Urinary bladder (tissue), 4 donors: ENCODE data around the gene EPS8L3. TPM values are rescaled to one million over a fixed set of nuclear protein-coding genes. Genes with fewer than 3 reads are reported as not detected.

Experiments
- DNase-seq: peaks from one replicate; pipeline ENCODE4 v3.0.0-alpha.2; 2015; ENCODE audit errors: extremely low spot score
- H3K27ac ChIP-seq: one replicate; pipeline ENCODE4 v1.5.1; 2013; ENCODE audit warnings: low read depth, mild to moderate bottlenecking, moderate library complexity
- H3K36me3 ChIP-seq: one replicate; pipeline ENCODE4 v1.6.1; 2013; ENCODE audit warnings: mild to moderate bottlenecking, moderate library complexity; ENCODE audit not compliant: insufficient read depth
- H3K4me1 ChIP-seq: one replicate; pipeline ENCODE4 v1.6.1; 2013; ENCODE audit warnings: mild to moderate bottlenecking, moderate library complexity; ENCODE audit not compliant: insufficient read depth
- H3K4me3 ChIP-seq: one replicate; pipeline ENCODE4 v1.5.1; 2013; ENCODE audit warnings: low read depth, low read length
- WGBS: extraction: QIAGEN DNeasy Blood & Tissue Kit; methylation state at CpG from one replicate; pipeline ENCODE4 v1.1.7; 2013; 5-methylcytosine and 5-hydroxymethylcytosine counted together
- polyA plus RNA-seq: library from polyadenylated mRNA; stranded (reverse); fragments of 200-250 nt; gene quantifications from one replicate; pipeline ENCODE4 v1.2.3, GENCODE V29; 2013
- total RNA-seq: library from RNA; depleted of rRNA; stranded (reverse); fragments of >200 nt; gene quantifications from one replicate; pipeline ENCODE4 v1.2.3, GENCODE V29; 2014
- donor health status: healthy with polysubstance abuse.
- donor health status: healthy.

Gene EPS8L3, protein sequence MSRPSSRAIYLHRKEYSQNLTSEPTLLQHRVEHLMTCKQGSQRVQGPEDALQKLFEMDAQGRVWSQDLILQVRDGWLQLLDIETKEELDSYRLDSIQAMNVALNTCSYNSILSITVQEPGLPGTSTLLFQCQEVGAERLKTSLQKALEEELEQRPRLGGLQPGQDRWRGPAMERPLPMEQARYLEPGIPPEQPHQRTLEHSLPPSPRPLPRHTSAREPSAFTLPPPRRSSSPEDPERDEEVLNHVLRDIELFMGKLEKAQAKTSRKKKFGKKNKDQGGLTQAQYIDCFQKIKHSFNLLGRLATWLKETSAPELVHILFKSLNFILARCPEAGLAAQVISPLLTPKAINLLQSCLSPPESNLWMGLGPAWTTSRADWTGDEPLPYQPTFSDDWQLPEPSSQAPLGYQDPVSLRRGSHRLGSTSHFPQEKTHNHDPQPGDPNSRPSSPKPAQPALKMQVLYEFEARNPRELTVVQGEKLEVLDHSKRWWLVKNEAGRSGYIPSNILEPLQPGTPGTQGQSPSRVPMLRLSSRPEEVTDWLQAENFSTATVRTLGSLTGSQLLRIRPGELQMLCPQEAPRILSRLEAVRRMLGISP
- total RNA-seq (not detected), polyA plus RNA-seq (0.23 TPM)

DNA sequence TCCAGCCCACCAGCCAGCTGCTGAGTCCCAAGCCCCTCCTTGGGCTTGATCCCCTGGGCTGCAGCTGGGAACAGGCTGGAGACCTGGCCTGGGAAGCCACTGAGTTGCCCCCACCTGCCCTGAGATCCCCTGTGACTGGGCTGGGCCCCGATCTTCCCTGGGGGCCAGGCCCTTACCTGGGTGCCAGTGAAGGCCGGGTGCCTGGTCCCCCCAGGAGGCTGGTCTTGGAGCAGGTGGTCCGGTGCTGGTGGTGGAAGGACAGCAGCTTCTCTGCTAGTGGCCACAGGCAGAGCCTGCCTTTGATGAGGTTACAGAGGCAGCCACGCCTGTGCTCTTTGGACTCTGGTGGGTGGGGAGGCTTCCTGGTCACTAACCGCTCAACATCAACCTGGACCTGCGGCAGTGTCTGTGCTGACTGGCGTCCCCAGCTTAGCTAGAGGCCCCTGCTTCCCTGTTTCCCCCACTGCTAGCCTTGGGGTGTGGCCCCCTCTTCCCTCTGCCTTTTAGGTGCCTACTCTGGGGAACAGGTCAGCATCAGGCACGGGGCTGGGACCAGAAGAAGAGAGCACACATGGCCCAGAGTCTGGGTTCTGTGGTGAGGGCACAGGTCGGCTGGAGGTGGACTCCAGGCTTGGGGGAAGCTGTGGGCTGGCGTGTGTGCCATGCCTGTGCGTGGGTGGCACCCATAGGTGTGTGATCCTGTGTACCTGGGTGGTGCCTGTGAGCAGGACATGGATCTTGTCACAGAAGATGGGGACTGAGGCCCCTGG lies at the start of gene EPS8L3:
EPS8L3 (minus strand) TSS at position 278 of the 770 bp plus-strand sequence. CDS start 2,174 bp downstream, outside the sequence.
- 88% methylated on average over 11 of the region's 11 CpGs for whole genome bisulfite sequencing
- no peak for DNase-seq

DNA sequence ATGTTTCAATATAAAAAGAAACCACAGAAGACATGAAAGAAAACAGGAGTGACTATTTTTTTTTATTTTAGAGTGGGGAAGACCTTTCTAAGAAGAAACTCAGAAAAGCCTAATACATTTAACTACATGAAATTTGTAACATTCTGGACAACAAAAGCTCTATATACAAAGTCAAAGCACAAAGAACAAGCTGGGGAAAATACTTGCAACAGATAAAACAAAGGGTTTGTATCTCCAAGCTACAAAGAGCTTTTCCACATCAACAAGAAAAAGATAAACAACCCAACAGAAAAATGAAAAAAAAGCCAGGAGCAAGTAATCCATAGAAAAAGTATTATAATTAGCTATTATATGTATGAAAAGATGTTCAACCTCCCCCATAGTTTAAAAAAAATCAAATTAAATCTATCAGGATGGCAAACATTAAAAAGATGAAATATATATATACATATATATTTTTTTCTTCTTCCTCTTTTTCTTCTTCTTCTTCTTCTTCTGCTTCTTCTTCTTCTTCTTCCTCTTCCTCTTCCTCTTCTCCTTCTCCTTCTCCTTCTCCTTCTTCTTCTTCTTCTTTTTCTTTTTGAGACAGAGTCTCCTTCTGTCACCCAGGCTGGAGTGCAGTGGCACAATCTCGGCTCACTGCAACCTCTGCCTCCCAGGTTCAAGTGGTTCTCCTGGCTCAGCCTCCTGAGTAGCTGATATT lies 49.1 kb upstream of the EPS8L3 start:
- H3K4me3 ChIP-seq: no peak overlapping the region
- no peak overlapping the region for H3K27ac ChIP-seq
- no peaks in the 10 kb centered on the region for H3K4me1 ChIP-seq
- no peaks in the 10 kb centered on the region for H3K36me3 ChIP-seq
- DNase-seq: no peak
- WGBS: 85% methylated on average over 1 of the region's 1 CpG

More for the DNA sequence above, at the start of gene EPS8L3:
- Histone ChIP-seq H3K4me3 (no peak within 1 kb of the TSS), H3K27ac (no peak within 1 kb of the TSS), H3K36me3 (no peaks in the 10 kb centered on the region), H3K4me1 (no peaks in the 10 kb centered on the region)

DNA sequence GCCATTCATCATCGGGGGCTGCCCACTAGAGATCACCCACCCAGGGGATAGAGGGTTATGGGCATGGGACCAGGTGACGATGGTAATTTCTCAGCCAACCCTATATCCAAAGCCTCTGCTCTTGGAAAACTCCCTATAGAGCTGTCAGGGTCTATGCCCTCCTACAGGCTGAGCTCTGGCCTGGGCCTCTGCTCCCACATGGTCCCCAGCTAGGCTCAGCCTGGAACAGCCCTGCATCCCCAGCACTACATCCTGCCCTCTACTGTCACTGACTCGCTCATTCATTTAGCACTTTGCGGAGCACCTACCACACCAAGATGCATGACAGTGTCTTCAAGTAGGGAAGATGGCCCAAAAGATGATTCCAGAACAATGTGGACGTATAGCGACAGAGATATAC lies 45.0 kb upstream of the EPS8L3 start:
- Histone ChIP-seq H3K36me3 (no peaks in the 10 kb centered on the region), H3K4me3 (no peak overlapping the region), H3K27ac (no peak overlapping the region), H3K4me1 (no peaks in the 10 kb centered on the region)
- no peak for DNase-seq
- WGBS: 98% methylated on average over 6 of the region's 6 CpGs

DNA sequence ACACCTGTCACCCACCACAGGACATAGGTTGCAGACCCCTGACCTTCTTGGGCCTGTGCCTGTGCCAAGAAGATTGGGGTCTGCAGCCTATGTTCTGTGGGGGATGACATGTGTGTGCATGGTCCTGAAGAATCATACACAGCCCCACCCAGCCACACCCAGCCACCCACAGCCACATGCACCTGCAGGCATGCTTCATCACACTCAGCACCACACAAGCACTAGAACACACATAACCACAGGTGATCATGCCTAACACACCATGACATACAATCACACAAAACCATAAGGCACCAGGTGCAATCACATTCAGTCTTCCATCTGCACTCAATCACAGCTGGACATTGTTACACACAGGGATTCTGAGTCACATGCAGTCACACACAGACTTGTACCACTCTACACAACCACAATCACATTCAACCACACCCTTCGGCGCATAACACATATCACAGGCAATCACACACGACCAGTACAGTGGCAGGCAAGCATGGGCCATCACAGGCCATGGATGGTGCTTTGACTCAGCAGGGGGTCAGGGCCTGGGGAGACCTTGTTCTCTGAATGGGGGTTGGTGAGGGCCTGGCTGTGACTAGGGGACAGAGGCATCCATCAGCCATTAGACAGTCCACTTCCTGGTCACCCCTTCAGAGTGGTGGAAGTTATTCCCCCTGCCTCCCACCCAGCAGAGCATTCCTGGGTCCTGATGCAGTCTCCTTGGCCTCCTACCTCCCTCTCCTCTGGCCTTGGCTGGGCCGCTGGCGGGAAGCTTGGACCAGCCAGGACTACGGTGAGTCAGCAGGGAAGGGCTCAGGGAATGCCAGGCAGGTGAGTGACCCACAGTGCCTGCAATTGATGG lies 44.3 kb upstream of the EPS8L3 start:
- Histone ChIP-seq H3K4me3 (no peak overlapping the region), H3K36me3 (no peaks in the 10 kb centered on the region), H3K27ac (no peak overlapping the region), H3K4me1 (no peaks in the 10 kb centered on the region)
- WGBS: 95% methylated on average over 6 of the region's 6 CpGs
- DNase-seq: no peak

DNA sequence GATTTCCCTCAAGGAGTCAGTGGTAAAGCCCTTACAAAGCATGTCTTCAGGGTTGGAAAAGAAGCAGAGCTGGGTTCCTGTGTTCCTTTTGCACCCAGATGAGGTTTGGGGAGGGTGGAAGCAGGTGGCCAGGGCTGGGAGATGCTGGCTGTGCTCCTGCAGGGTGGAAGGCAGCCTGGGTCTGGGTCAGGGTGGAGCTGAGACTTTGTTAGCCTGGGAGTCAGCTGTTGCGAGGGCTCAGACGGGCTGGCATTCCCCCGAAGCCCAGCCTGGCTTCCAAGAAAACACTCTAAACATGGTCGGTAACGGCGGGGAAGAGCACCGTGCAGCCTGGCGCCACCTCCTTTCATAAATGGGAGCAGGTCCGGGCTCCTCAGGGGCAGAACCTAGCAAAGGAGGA lies 43.7 kb upstream of the EPS8L3 start:
- WGBS: 72% methylated on average over 9 of the region's 9 CpGs
- Histone ChIP-seq H3K4me3 (no peak overlapping the region), H3K4me1 (no peaks in the 10 kb centered on the region), H3K27ac (no peak overlapping the region), H3K36me3 (no peaks in the 10 kb centered on the region)
- DNase-seq: no peak

DNA sequence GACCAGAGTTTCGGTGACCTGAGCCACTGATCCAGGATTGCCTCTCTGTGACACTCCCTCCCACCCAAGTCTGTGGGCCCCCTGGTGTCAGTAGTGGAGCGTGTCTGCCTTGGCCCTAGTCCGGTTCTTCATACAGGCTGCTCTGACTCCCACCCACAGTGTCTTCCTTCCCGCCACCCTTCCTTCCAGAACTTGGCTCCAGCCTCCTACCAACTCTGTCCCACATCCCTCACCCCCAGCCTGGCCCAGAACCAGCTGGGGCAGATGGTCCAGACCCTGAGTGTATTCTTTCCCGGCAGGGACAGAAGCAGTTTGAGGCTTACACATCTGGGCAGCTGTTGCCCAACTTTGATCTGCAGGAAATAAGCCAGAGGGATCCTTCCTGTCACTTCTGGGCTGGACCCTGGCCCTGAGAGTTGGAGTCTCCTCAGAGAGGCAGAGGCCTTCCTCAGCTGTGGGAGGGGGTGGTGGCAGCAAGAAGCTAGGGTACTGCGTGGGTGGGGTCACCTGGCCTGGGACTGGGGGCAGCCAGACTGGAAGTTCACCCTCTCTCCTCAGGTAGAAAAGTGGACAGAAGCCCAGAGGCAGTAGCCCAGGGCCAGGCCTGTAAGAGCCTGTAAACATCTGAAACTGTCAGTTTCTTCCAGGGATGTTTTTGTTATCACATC lies 43.1 kb upstream of the EPS8L3 start:
- Histone ChIP-seq H3K4me1 (no peaks in the 10 kb centered on the region), H3K27ac (no peak overlapping the region), H3K36me3 (no peaks in the 10 kb centered on the region), H3K4me3 (no peak overlapping the region)
- WGBS: 76% methylated on average over 6 of the region's 6 CpGs
- DNase-seq: no peak

DNA sequence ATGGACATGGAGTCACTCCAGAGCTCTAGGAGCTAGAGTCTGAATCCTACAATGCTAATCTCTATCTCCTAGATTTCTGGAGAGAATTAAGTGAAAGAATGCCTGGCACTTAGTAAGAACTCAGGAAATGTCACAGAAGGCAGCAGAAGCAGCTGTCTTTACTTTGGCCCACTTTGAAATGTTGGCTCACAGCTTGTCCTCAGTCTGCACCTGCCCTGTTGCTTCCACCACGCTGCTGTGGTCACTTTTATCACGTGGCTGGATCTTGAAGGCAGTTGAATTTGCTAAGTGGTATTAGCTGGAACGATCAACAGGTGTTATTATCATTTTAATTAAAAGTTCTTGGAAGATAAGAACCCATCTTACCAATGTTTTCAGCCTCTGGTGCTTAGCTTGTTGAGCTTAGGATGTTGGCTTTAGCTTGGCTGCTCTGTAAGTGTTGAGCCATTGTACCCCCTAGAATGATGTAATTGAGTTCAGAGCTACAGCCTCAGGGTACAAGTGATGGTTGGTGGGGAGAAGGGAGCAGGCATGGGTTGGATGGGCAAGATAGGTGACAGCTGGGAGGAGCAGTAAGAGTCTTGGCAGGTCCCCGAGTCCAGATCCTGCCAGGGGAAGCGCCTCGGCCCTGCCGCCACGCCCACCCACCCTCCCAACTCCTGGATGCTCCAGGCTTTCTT lies 41.9 kb upstream of the EPS8L3 start:
- no peaks in the 10 kb centered on the region for H3K4me1 ChIP-seq
- no peak overlapping the region for H3K4me3 ChIP-seq
- H3K27ac ChIP-seq: no peak overlapping the region
- 78% methylated on average over 8 of the region's 8 CpGs for WGBS
- no peaks in the 10 kb centered on the region for H3K36me3 ChIP-seq
- no peak for DNase-seq

DNA sequence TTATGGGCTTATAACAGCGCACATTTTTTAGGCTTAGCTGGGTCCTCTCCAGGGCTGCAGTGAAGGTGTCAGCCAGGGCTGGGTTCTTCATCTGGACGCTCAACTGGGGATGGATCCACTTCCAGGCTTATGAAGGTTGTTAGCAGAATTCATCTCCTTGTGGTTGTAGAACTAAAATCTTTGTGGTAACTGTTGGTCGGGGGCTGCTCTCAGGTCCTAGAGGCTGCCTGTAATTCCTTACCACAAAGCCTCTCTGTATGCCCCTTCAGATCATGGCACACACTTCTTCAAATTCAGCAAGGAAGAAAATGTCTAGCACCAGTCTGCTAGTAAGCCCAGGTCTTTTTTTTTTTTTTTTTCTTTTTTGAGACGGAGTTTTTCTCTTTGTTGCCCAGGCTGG lies 40.9 kb upstream of the EPS8L3 start:
- Histone ChIP-seq H3K27ac (no peak overlapping the region), H3K36me3 (no peaks in the 10 kb centered on the region), H3K4me1 (no peaks in the 10 kb centered on the region), H3K4me3 (no peak overlapping the region)
- 96% methylated on average over 4 of the region's 4 CpGs for WGBS
- DNase-seq: no peak

DNA sequence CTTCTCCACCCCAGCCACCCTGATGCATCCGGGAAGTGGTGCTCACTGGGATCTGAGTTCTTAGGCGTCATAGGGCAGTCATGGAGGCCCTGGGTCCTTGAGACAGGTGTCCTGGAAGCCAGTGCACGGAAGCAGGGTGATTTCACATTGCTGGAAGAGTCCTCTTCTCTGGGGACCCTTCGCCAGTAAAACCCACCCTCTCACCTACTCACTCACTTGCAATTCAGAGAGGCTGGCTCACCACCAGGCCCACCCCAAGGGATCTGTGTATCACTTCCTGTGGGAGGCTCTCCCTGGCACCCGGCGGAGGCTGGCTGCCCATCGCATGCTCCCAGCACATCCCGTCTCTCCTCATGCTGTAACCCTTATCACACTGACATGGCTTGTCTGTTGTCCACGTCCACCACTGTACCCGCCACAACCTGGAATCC lies 40.2 kb upstream of the EPS8L3 start:
- Histone ChIP-seq H3K4me3 (no peak overlapping the region), H3K4me1 (no peaks in the 10 kb centered on the region), H3K27ac (no peak overlapping the region), H3K36me3 (no peaks in the 10 kb centered on the region)
- 83% methylated on average over 10 of the region's 10 CpGs for WGBS
- no peak for DNase-seq

DNA sequence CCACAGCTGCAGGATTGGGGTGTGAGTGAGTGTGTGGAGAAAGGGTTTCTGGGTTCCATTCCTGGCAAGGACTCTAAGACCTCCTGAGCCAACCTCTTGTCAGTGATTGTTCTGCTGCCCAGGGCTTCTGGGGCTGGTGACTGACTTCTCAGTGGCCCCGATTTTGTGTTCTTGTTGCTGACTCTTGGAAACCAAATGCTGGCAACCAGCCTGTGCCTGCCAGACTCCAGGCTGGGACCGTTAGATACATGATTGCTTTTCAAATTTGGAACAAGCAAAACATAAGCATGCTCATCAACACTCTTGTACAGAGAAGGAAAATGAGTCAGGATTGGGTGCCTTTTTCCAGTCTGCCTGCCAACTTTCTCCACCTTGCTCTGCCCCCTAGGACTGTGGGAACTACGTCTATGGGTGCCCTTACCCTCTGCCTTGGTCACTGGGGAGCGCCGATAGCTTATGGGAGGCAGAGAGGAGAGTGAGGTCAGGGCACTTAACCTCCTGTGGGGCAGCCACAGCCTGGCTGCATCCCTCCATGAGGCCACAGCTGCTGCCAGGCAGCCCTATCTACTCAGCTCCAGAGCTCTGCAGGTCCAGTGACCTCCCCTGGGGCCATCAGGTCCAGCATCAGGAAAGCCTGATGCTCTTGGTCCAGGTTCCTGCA lies 39.3 kb upstream of the EPS8L3 start:
- no peaks in the 10 kb centered on the region for H3K36me3 ChIP-seq
- H3K27ac ChIP-seq: no peak overlapping the region
- 65% methylated on average over 5 of the region's 5 CpGs for WGBS
- no peaks in the 10 kb centered on the region for H3K4me1 ChIP-seq
- no peak for DNase-seq
- no peak overlapping the region for H3K4me3 ChIP-seq

DNA sequence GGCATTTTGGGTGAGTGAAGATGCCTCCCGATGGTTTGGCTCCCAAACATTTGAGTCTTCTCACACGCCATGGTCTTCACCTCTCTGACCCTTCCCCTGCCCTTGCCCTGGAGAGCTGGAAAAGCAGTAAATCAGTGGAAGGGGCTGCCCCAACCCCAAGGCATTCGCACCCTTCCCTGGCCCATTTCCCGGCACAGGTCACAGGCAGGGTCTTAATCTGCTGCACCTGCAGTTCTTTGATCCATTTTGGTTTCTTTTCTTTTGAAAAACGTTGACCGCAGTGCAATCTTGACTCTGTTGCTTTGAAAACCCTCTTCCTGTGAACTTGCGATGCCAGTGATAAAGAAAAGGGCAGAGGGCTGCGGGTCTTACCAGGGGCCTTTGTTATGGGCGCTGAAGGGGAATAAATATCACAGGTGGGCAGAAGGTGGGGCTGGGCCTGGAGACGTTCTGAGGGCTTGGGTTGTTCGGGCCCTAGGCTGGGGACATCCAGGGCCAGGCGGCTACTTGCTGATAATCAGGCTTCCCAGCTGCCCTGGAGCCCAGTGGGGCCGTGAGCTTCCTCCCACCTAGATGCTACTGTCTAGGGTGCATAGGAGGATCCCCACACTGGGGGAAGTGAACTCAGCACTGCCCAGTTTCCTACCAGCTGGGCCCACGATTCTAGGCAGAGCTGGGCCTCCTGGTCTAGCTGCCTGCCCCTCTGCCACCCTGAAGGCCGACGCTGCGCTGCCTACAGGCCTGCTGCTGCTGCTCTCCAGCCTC lies 38.6 kb upstream of the EPS8L3 start:
- Histone ChIP-seq H3K4me3 (no peak overlapping the region), H3K36me3 (no peaks in the 10 kb centered on the region), H3K27ac (no peak overlapping the region), H3K4me1 (no peaks in the 10 kb centered on the region)
- 87% methylated on average over 17 of the region's 17 CpGs for WGBS
- DNase-seq: no peak
